ENCODE data around the gene SPHKAP. TPM values are rescaled to one million over a fixed set of nuclear protein-coding genes. Genes with fewer than 3 reads are reported as not detected.
"Not testable (repeated sequence)": the region's sequence is repeated elsewhere in the genome, so short reads cannot be mapped to it uniquely, and the experiment has no call there.

The SPHKAP gene
- total and polyA plus RNA-seq, 2 of the 4 experiments (the other 2 are of a cell fraction): not detected

DNA sequence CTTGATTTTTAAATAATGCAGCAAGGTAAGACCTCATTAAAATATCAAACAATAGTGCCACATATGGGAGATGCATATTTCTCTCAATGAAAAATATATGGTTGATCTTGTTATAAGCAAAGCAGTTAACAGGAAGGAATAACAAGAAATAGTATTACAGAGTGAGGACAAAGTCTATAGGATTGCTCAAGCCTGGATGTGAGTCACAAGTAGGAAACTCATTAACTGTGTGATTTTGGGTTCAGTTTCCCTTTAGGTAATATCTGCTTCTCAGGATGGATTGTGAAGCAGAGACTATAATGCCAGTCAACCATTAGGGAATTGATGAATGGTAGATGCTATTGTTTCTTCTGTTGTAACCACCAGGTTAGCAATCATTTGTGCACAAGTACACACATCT is 42.9 kb upstream of the SPHKAP start:
- H2AK9ac ChIP-seq (replicated peaks; ENCODE audit: low read depth, low read length, poor library complexity): no peak overlapping the region
- no peak overlapping the region for H4K91ac ChIP-seq (ENCODE audit: insufficient read depth, low read depth, low read length)
- intact Hi-C loops (cut with micrococcal nuclease) (no loop called here), dilution Hi-C loops (cut with HindIII; ENCODE audit: low sequenced_read_pairs, unreplicated experiment) (no loop called here), in situ Hi-C loops (cut with MboI; ENCODE audit: low sequenced_read_pairs) (no loop called here)
- no peak overlapping the region for H3K14ac ChIP-seq (replicated peaks; ENCODE audit: low read depth, low read length)
- H4K5ac ChIP-seq (ENCODE audit: low read depth, low read length): no peak overlapping the region
- H3K9me3 ChIP-seq (ENCODE audit: control insufficient read depth, insufficient read depth, low read length): peaks cover 4% of the 10 kb centered on the region
- no peak for TF ChIP-seq RFX5 (IDR thresholded peaks at IDR 0.05; ENCODE audit: low read depth, low read length)
- no peak overlapping the region for H2BK15ac ChIP-seq (ENCODE audit: low read depth, low read length)
- H4K20me1 ChIP-seq (ENCODE audit: insufficient read depth, low read length): no peaks in the 10 kb centered on the region
- H2AFZ ChIP-seq (replicated peaks; ENCODE audit: low read length, poor library complexity): no peak overlapping the region
- H3K27me3 ChIP-seq (ENCODE audit: control insufficient read depth, insufficient read depth, low read length): no peaks in the 10 kb centered on the region
- H3K79me1 ChIP-seq (ENCODE audit: low read depth in 1 of 2, low read length in 2 of 2): no peaks in the 10 kb centered on the region
- H2BK120ac ChIP-seq (ENCODE audit: low read depth, low read length): no peak overlapping the region
- no peak overlapping the region for H3K9ac ChIP-seq (ENCODE audit: low read depth, low read length)
- H2BK5ac ChIP-seq (ENCODE audit: low read depth, low read length, poor library complexity, severe bottlenecking): no peak overlapping the region
- no peak overlapping the region for H3K27ac ChIP-seq (ENCODE audit: insufficient read depth, low read length)
- no TSS peak for BruUV-seq (replicated peaks)
- no peaks in the 10 kb centered on the region for H3K9me1 ChIP-seq (ENCODE audit: insufficient read depth, low read length)
- H4K8ac ChIP-seq (ENCODE audit: low read depth in 2 of 2, low read length in 2 of 2): no peak overlapping the region
- DNase-seq (no peak), ATAC-seq (ENCODE audit: low read depth) (no peak)
- POLR2A ChIA-PET (ENCODE audit: unreplicated experiment): no interaction called here
- H3K23ac ChIP-seq (ENCODE audit: low read depth, low read length): no peak overlapping the region
- H2AK5ac ChIP-seq (ENCODE audit: low read depth, low read length): no peak overlapping the region
- H3K4me1 ChIP-seq (ENCODE audit: control insufficient read depth, insufficient read depth, low read length): no peaks in the 10 kb centered on the region
- no peak overlapping the region for H2BK20ac ChIP-seq (ENCODE audit: low read depth, low read length)
- H3K36me3 ChIP-seq (ENCODE audit: control insufficient read depth, insufficient read depth, low read length): no peaks in the 10 kb centered on the region
- H3K4me2 ChIP-seq (ENCODE audit: low read depth, low read length): no peak overlapping the region
- CTCF ChIA-PET: no interaction called here
- no peak overlapping the region for H3K56ac ChIP-seq (ENCODE audit: extremely low read depth, insufficient read depth, low read length)
- no peak overlapping the region for H3K18ac ChIP-seq (ENCODE audit: low read depth, low read length)
- H3K4me3 ChIP-seq (ENCODE audit: insufficient read depth, low read depth, low read length): no peak overlapping the region
- H3K4ac ChIP-seq (ENCODE audit: low read depth, low read length): no peak overlapping the region

DNA sequence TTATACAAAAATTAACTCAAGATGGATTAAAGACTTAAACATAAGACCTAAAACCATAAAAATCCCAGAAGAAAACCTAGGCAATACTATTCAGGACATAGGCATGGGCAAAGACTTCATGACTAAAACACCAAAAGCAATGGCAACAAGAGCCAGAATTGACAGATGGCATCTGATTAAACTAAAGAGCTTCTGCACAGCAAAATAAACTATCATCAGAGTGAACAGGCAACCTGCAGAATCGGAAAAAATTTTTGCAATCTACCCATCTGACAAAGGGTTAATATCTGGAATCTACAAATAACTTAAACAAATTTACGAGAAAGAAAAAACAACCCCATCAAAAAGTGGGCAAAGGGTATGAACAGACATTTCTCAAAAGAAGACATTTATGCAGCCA is 37.1 kb upstream of the SPHKAP start:
- H4K5ac ChIP-seq (ENCODE audit: low read depth, low read length); dilution Hi-C loops (cut with HindIII; ENCODE audit: low sequenced_read_pairs, unreplicated experiment); ATAC-seq (ENCODE audit: low read depth); H3K4me2 ChIP-seq (ENCODE audit: low read depth, low read length); H3K56ac ChIP-seq (ENCODE audit: extremely low read depth, insufficient read depth, low read length); H3K18ac ChIP-seq (ENCODE audit: low read depth, low read length); H2AK9ac ChIP-seq (replicated peaks; ENCODE audit: low read depth, low read length, poor library complexity); H4K8ac ChIP-seq (ENCODE audit: low read depth in 2 of 2, low read length in 2 of 2); intact Hi-C loops (cut with micrococcal nuclease); H3K36me3 ChIP-seq (ENCODE audit: control insufficient read depth, insufficient read depth, low read length); H3K9me3 ChIP-seq (ENCODE audit: control insufficient read depth, insufficient read depth, low read length); H4K20me1 ChIP-seq (ENCODE audit: insufficient read depth, low read length); H3K27me3 ChIP-seq (ENCODE audit: control insufficient read depth, insufficient read depth, low read length); H3K4me3 ChIP-seq (ENCODE audit: insufficient read depth, low read depth, low read length); H2AFZ ChIP-seq (replicated peaks; ENCODE audit: low read length, poor library complexity); H2BK20ac ChIP-seq (ENCODE audit: low read depth, low read length); H3K9me1 ChIP-seq (ENCODE audit: insufficient read depth, low read length); in situ Hi-C loops (cut with MboI; ENCODE audit: low sequenced_read_pairs); H3K27ac ChIP-seq (ENCODE audit: insufficient read depth, low read length); DNase-seq; POLR2A ChIA-PET (ENCODE audit: unreplicated experiment); H3K14ac ChIP-seq (replicated peaks; ENCODE audit: low read depth, low read length); H2BK5ac ChIP-seq (ENCODE audit: low read depth, low read length, poor library complexity, severe bottlenecking); H3K4me1 ChIP-seq (ENCODE audit: control insufficient read depth, insufficient read depth, low read length); H2BK15ac ChIP-seq (ENCODE audit: low read depth, low read length); CTCF ChIA-PET; H2AK5ac ChIP-seq (ENCODE audit: low read depth, low read length); H3K4ac ChIP-seq (ENCODE audit: low read depth, low read length); H4K91ac ChIP-seq (ENCODE audit: insufficient read depth, low read depth, low read length); H3K9ac ChIP-seq (ENCODE audit: low read depth, low read length); H2BK120ac ChIP-seq (ENCODE audit: low read depth, low read length); H3K23ac ChIP-seq (ENCODE audit: low read depth, low read length); H3K79me1 ChIP-seq (ENCODE audit: low read depth in 1 of 2, low read length in 2 of 2); BruUV-seq (replicated peaks): not testable (repeated sequence)
- WGBS, 2 experiments (ENCODE audit: extremely low coverage in 2 of 2, insufficient read length in 1 of 2): no CpG with 5 or more reads among the region's 2 CpGs

Measured in IMR-90 (cell line).